NCI-H1417 treated with DMSO at 0.1 percent for 48 hours (cell line): Measurements from ENCODE around the gene FGFR2.
"Not testable (repeated sequence)": the region's sequence is repeated elsewhere in the genome, so short reads cannot be mapped to it uniquely, and the experiment has no call there.

ENCODE experiments used
- DNase-seq: peaks from one replicate; lab custom pipeline; 2025; lab: John Stamatoyannopoulos, UW

FGFR2 gene

GRCh38 chr10:121590772-121591171 is 7.5 kb downstream of the FGFR2 start:
- no peak for DNase-seq

GRCh38 chr10:121589553-121589952 is 8.7 kb downstream of the FGFR2 start:
- DNase-seq = no peak

GRCh38 chr10:121583857-121584256 is 14.4 kb downstream of the FGFR2 start:
- no peak for DNase-seq

DNA sequence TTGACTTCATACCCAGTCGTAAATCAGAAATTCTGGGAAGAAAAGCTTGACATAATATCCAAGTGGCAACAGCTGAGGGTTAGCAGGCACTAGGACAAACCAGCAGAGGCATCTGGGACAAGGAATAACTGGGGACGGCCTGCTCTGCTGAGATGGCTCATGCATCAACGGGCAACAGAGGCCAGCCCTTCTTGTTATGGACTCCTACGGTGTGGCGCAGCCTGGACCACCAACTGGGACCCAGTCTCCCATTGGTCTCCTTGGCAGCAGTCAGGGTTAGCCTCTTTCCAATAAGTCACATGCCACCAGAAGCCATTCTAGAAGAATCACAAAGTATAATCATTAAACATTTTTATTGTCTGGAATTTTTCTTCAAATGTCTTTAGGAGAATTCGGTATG is 15.0 kb downstream of the FGFR2 start:
- no peak for DNase-seq

DNA sequence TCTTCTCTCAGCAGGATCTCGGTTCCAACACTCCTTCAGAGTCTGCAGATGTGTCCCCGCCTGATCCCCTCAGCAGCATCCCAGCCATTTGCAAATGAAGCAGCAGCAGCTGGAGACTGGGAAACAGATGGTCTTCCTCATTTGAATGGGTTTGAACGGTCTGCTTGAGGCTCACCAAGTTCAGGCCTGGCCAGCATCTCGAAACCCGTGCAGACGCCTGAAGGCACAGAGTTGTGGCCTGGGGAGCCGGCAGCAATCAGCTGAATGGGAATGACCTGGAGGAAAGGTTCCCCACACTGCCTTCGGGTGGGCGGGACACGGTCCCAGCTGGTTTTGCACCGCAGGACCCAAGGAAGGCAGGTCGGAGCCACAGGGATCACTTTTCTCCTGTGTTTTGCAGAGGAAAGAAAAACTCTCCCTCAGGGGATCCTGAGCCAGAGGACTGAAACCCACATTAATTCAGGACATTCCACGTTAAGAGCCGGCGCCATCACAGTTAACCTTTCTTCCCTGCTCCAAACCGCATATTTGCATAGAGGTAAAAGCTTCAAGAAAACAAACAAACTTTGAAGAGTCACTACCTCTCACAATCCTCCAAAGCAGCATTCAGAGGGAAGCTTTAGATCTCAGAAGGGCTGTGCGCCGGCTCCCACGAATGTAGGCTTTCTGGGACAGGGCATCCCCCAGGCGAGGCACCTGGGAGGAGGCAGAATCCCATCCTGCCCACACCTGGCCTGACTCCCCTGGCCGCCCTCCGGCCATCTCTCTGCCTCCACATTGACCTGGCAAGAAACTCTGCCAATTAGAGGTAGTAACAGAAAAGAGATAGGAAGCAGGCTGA is 17.7 kb downstream of the FGFR2 start:
- no peak for DNase-seq

- DNase-seq = no peak
These were observed 18.6 kb downstream of the FGFR2 start for GRCh38 chr10:121579656-121580055.

- no peak for DNase-seq
These were observed 19.3 kb downstream of the FGFR2 start for GRCh38 chr10:121578965-121579364.

- no peak for DNase-seq
These were observed 19.9 kb downstream of the FGFR2 start for GRCh38 chr10:121578298-121578697.

DNA sequence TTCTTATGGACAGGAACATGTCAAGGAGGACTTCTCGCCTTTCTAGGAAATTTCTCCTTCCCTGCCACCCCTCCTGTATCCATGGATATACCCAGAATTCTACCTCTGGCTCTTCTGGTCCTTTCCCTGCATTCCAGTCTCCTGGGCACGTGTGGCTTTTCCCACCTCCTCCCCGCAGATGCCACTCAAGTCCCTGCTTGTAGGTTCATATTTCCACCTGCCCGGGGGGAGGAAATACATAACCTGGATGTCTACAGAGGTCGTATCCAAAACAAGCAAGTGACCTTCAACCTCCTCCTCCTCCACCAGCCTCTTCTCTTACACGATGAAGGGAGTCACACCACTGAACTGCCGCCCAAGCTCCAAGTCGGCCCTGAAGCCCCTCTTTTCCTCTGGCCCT is 20.7 kb downstream of the FGFR2 start:
- no peak for DNase-seq

GRCh38 chr10:121576139-121576538 is 22.1 kb downstream of the FGFR2 start:
- DNase-seq = no peak

GRCh38 chr10:121574519-121575166 is 23.6 kb downstream of the FGFR2 start:
- DNase-seq = no peak

- DNase-seq = no peak
These were observed 24.7 kb downstream of the FGFR2 start for GRCh38 chr10:121573538-121573941.

GRCh38 chr10:121572859-121573537 is 25.2 kb downstream of the FGFR2 start:
- DNase-seq = no peak

- no peak for DNase-seq
These were observed 27.9 kb downstream of the FGFR2 start for GRCh38 chr10:121570315-121570714.

DNA sequence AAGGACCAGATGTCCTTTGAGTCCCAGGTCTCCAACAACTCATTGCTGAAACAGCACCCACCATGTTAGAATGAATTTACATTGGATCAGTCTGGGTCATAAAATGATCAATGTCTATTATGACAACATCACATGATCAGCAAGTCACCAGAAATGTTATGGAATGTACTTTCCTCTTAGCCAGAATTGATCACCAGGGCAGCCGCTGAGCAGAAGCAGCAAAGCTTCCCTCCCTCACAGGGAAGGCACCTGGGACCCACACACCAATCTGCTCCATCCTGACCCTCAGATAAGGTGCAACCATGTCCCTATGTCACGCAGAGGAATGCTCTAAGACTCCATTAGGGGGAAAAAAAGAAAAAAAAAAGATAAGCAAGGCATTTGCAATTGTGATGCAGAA is 30.0 kb downstream of the FGFR2 start:
- DNase-seq = no peak

DNA sequence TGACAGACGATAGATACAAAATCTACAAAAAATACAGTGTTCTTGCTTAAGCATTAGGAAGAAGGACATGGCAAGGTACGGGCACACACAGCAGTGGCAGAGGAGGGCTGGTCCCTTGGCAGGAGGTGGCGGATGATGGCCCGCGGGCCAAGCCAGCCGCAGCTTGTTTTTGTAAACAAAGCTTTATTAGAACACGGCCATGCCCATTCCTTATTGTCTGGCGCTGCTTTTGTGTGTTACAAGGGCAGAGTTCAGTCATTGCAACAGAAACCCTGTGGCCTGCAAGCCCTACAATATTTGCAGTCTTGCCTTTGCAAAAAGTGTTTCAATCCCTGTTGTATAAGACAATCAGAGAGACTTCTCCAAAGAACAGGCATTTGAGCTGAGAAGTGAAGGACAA is 30.7 kb downstream of the FGFR2 start:
- DNase-seq = no peak

- DNase-seq = no peak
These were observed 31.5 kb downstream of the FGFR2 start for GRCh38 chr10:121566755-121567154.

- DNase-seq = no peak
These were observed 38.8 kb downstream of the FGFR2 start for GRCh38 chr10:121559326-121560026.

DNA sequence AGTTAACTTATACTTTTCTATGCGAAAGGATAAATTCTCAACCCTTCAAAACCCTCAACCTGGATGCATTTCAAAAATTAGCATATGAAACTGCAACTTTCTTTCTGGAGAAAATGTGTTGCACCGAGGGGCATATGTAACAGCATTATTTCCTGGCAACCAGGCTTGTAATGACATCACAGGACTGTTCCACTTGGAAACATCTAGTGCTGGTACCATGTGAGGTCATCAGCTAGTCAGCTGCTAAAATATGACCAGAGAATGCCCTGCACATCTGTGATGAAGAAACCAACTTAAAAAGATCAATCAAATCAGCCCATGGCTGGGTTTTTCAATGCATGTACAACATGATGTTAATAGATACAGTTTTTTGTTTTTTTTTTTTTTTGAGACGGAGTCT is 40.0 kb downstream of the FGFR2 start:
- DNase-seq = no peak

GRCh38 chr10:121556918-121557573 is 41.2 kb downstream of the FGFR2 start:
- DNase-seq = no peak

DNA sequence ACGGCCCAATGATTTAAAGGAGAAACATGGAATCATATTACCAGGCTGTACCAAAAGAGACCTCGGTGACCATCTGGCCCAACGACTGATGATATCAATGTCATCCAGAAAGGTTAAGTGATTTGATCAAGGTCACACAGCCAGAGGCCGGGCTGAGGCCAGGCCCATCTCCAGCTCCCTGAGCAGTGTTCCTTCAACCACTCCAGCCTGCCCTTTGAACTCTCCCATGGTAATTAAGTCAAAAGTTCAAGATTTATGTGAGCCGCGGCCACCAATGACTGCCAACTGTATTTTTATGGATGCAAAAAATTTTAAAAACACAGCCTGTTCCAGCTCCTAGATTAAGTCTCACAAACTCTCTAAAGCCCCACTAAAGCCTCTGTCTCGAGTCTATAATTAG is 41.8 kb downstream of the FGFR2 start:
- no peak for DNase-seq

GRCh38 chr10:121554916-121555315 is 43.3 kb downstream of the FGFR2 start:
- DNase-seq = not testable (repeated sequence)
